Muscle of arm (tissue), 12 donors: ENCODE measurements around the gene ARMC9. TPM values are rescaled to one million over a fixed set of nuclear protein-coding genes. Genes with fewer than 3 reads are reported as not detected.

Source experiments
- DNase-seq: peaks from one replicate; pipeline ENCODE4 v3.0.0-alpha.2; 2013
- polyA plus RNA-seq, 12 donors: library from polyadenylated mRNA; unstranded; fragments of 120-200 nt; gene quantifications; one replicate each; pipeline ENCODE4 v1.2.1, GENCODE V29; 2013; ENCODE audit not compliant: insufficient read length in 12 of 12

ARMC9 gene
- polyA plus RNA-seq, 12 donors = 3.3 to 10.0 (median 5.5) TPM; not detected in 1

- DNase-seq = no peak
Measured at GRCh38 chr2:231421051-231421580, 222.7 kb downstream of the ARMC9 start.

GRCh38 chr2:231422056-231422455 lies 223.6 kb downstream of the ARMC9 start:
- no peak for DNase-seq

GRCh38 chr2:231423176-231423575 lies 224.7 kb downstream of the ARMC9 start:
- no peak for DNase-seq

Other genes with a start within 250 kb of the ARMC9 start
- gene SPATA3, start 202.5 kb upstream of the ARMC9 start, polyA plus RNA-seq = not detected
- 10 to 100 TPM in 1 of 12 donors, 1 to 10 TPM in 2, under 1 TPM in 8, not detected in 1; 0.21 to 18.3 (median 0.66) TPM for gene C2orf72, start 161.1 kb upstream of the ARMC9 start, polyA plus RNA-seq
- 100 to 1,000 TPM in 1 of 12 donors, 10 to 100 TPM in 11; 55.6 to 299 (median 83.9) TPM for gene PSMD1, start 141.8 kb upstream of the ARMC9 start, polyA plus RNA-seq
- 1 to 10 TPM in 1 of 12 donors, under 1 TPM in 8, not detected in 3; 0.11 to 1.1 (median 0.18) TPM for gene HTR2B, start 73.6 kb upstream of the ARMC9 start, polyA plus RNA-seq
- 10 to 100 TPM in 1 of 12 donors, 1 to 10 TPM in 1, under 1 TPM in 9, not detected in 1; 0.26 to 16.6 (median 0.51) TPM for gene B3GNT7, start 197.1 kb downstream of the ARMC9 start, polyA plus RNA-seq